Stimulated activated naive B cell treated with anti-CD40 and anti-IgM and Interleukin-4, amounts not matched to agents 10 μg/mL and 1 μg/mL and 100 μg/mL, for 72 hours (primary cell): Measurements from ENCODE around the gene ABCA3.
A peak's percentile ranks its signal among the peaks of the same experiment; 100 is the strongest.
"Not testable (repeated sequence)": the region's sequence is repeated elsewhere in the genome, so short reads cannot be mapped to it uniquely, and the experiment has no call there.

Source experiments
- ATAC-seq, 2 donors: fragments of 150-1000 bp; cut with Tn5 transposase; replicated peaks; 2 replicates each; pipeline ENCODE4 v1.10.0; 2021; ENCODE audit warnings: moderate library complexity in 1 of 2
- DNase-seq: peaks from one replicate; pipeline ENCODE4 v3.0.0; 2021
- H3K27ac Mint-ChIP-seq: one replicate; pipeline ENCODE4 v1.8.0; 2022; ENCODE audit warnings: mild to moderate bottlenecking, mixed read lengths
- H3K27me3 Mint-ChIP-seq, 2 donors: one replicate each; pipeline ENCODE4 v1.8.0; 2022; ENCODE audit warnings: mixed read lengths in 2 of 2
- H3K36me3 Mint-ChIP-seq, 2 donors: one replicate each; pipeline ENCODE4 v1.8.0; 2022; ENCODE audit warnings: mixed read lengths in 2 of 2, mild to moderate bottlenecking in 1 of 2
- H3K4me1 Mint-ChIP-seq, 2 donors: one replicate each; pipeline ENCODE4 v1.8.0; 2022; ENCODE audit warnings: mixed read lengths in 2 of 2, mild to moderate bottlenecking in 1 of 2
- H3K4me3 Mint-ChIP-seq, 2 donors: one replicate each; pipeline ENCODE4 v1.8.0; 2022; ENCODE audit warnings: mild to moderate bottlenecking in 2 of 2, mixed read lengths in 2 of 2, moderate library complexity in 1 of 2
- H3K9me3 Mint-ChIP-seq, 2 donors: one replicate each; pipeline ENCODE4 v1.8.0; 2022; ENCODE audit warnings: mixed read lengths in 2 of 2, mild to moderate bottlenecking in 1 of 2

The ABCA3 gene

DNA sequence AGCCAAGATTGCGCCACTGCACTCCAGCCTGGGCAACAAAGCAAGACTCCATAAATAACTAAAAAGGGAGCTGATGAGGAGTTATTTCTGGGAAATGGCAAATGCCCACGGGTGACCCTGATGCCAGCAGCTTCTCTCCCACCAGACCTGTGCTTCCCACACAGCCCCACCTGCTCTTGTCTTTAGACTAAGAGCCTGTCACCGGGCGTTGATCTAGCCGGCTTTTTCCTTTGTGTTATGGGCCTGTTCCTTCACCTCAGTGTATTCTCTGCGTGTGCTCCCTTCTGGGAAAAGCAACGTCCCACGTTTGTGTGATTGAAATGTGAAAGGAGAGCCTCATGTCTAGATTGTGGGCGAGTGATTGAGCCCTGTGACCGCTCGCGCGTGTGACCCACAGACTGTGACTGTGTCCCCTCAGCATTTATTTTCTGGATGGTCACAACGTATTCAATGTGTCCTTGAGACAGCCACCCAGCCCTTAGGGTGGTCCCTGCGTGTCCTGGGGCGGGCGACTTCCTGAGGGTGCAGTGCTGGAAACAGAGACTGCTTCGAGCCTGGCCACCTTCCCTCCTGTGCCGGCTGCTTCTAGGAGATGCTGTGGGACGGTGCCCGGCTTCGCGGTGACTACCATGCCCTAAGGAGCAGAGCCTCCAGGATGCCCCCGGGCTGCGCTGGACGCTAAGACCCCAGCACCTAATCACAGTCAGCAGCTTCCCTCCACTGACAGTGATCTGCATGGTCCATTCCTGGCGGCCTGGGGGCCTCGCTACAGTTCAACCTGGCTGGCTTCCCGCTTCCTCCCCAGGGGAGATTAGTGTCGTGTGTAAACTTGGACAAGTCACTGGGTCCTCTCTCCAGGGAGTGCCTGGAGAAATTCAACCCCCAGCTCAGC is 64.8 kb downstream of the ABCA3 start:
- Mint-ChIP-seq H3K27ac (no peak overlapping the region), H3K4me1 (peaks cover 0 to 3% of the 10 kb centered on the region in 2 donors), H3K27me3 (no peaks in the 10 kb centered on the region), H3K4me3 (no peak overlapping the region), H3K36me3 (peaks cover 1 to 4% of the 10 kb centered on the region in 2 donors), H3K9me3 (no peaks in the 10 kb centered on the region)
- ATAC-seq = no peak
- no peak for DNase-seq

DNA sequence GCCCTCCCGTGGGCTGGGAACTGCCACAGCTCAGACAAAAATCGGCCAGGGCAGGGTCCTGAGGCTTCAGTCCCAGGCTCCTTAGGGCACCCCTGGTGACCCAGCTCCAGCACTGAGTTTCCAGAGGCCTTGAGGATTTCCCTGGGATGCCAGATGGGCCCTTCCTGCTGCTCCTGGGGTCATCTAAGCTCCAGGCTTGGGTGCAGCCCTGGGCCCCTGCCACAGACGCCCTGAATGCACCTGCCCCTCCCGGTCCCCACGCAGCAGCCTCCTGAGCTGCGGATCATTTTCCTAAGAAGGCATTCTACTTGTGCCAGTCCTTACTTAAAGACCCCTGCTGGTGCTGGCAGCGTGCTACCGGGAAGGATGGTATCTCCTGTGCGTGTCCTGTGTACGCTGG is 66.6 kb downstream of the ABCA3 start:
- H3K27me3 Mint-ChIP-seq = no peaks in the 10 kb centered on the region
- peaks cover 1 to 4% of the 10 kb centered on the region in 2 donors for H3K36me3 Mint-ChIP-seq
- no peak overlapping the region for H3K4me3 Mint-ChIP-seq
- ATAC-seq (no peak), DNase-seq (no peak)
- peaks cover 10 to 11% of the 10 kb centered on the region in 2 donors for H3K4me1 Mint-ChIP-seq
- no peaks in the 10 kb centered on the region for H3K9me3 Mint-ChIP-seq
- no peak overlapping the region for H3K27ac Mint-ChIP-seq

DNA sequence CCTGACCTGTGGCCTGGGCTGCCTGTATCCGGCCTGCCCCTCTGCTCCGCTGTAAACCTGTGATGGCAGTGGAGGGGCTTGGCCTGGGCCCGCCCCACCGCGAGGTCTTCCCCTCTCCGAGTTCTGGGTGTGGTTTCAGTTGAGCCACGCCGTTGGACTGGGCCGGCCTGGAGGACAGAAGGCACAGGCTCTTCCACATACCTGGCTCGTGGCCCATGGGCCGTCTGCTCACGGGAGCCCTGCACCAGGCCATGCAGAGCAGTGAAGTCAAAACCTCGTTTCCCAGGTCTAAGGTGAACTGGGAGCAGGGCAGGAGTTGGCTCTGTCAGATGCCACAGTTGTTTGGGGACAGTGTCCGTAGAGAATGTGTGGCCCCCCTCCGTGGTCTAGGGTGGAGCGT is 67.0 kb downstream of the ABCA3 start:
- no peak for DNase-seq
- Mint-ChIP-seq H3K27me3 (no peaks in the 10 kb centered on the region), H3K36me3 (peaks cover 1 to 4% of the 10 kb centered on the region in 2 donors), H3K27ac (peak overlapping the region; percentile 63), H3K4me1 (peaks cover 11 to 16% of the 10 kb centered on the region in 2 donors), H3K9me3 (no peaks in the 10 kb centered on the region), H3K4me3 (no peak overlapping the region)
- ATAC-seq = no peak

DNA sequence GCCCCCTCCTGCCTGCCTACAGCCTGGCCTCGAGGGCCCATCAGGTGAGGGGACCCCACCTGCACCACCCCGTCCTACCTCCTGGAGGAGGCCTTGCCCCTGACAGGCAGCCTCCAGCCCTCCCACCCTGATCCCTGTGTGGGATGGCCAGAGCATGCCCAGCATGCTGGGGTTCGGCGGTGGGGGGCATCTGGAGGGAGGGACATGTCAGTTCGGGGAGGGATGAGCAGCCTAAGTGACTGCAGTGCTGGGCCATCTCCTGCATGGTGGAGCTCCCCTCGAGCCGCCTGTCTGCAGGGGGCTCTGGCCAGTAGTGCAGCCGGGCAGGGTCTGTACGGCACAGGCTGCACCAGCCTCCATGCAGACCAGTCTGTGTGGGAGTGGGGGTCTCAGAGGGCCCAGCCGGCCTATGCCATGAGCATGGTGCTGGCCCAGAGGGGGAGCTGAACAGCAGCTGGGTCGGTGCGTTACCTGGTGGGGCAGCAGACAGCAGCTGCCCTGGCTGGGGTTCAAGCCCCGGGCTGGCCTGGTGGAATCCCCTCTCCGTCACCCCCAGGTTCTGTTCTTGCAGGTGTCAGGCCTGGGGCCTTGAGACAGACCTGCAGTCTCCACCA is 68.6 kb downstream of the ABCA3 start:
- Mint-ChIP-seq H3K9me3 (no peaks in the 10 kb centered on the region), H3K27ac (no peak overlapping the region), H3K4me1 (peaks cover 15 to 19% of the 10 kb centered on the region in 2 donors), H3K4me3 (no peak overlapping the region), H3K36me3 (peaks cover 1 to 9% of the 10 kb centered on the region in 2 donors), H3K27me3 (no peaks in the 10 kb centered on the region)
- no peak for ATAC-seq
- no peak for DNase-seq

DNA sequence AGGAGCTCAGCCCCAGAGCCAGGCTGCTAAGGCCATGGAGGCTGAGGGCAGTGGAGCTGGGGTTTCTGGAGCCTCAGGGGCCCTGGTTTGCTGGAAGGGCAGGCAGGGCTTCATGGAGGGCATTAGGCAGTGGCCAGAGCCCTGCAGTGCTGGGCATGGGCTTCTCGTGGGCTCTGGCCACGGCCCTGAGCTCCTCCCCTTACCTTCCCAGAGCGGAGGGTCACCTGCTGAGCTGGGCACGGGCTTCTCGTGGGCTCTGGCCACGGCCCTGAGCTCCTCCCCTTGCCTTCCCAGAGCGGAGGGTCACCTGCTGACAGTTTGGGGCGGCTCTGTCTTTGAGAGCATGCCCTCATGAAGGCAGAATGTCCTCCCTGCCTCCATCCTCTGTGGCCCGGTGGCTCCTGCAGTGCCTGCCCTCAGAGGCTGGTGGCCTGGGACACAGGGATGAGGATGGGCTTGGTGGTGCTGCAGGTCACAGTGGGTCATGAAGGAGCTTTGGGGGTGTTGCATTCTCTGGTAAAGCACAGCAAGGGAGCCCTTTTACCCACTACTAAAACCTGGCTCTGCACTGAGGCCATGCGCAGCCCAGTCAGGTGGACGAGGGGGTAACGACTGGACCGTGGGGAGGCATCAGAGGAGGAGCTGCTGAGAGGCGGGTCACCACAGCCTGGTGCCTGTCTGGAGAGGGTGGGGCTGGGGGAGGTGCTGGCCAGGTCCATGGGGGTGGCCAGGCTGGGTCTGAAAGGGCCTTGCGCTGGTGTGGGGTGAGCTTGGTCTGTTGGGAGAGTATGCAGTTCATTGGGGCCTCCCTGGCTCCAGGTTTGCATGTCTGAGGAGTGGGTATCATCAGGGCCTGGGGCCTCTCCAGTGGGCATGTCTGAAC is 69.7 kb downstream of the ABCA3 start:
- Mint-ChIP-seq H3K36me3 (peaks cover 1 to 16% of the 10 kb centered on the region in 2 donors), H3K4me3 (no peak overlapping the region), H3K4me1 (peaks cover 22 to 30% of the 10 kb centered on the region in 2 donors), H3K9me3 (no peaks in the 10 kb centered on the region), H3K27ac (no peak overlapping the region), H3K27me3 (no peaks in the 10 kb centered on the region)
- ATAC-seq (no peak), DNase-seq (no peak)

DNA sequence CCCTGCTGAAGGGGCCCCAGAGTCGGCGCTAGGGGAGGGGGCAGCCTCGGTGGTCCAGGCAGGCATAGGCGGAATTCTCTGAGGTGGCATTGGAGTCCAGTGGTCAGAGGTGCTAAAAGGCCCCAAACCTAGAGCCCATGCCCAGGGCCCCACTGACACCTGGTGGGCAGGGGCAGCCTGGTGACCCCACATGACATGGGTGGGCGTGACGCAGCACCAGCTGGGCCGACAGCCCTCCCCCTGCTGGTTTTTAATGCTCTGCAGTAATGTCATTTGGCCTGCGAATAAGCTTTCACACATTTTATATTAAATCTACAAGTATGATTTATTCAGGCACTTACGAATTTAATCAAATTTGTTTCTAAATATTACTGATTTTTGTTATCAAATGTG is 70.5 kb downstream of the ABCA3 start:
- Mint-ChIP-seq H3K36me3 (peaks cover 2 to 18% of the 10 kb centered on the region in 2 donors), H3K4me1 (peaks cover 24 to 35% of the 10 kb centered on the region in 2 donors), H3K27me3 (no peaks in the 10 kb centered on the region), H3K9me3 (no peaks in the 10 kb centered on the region), H3K27ac (no peak overlapping the region), H3K4me3 (no peak overlapping the region)
- ATAC-seq (no peak), DNase-seq (no peak)

DNA sequence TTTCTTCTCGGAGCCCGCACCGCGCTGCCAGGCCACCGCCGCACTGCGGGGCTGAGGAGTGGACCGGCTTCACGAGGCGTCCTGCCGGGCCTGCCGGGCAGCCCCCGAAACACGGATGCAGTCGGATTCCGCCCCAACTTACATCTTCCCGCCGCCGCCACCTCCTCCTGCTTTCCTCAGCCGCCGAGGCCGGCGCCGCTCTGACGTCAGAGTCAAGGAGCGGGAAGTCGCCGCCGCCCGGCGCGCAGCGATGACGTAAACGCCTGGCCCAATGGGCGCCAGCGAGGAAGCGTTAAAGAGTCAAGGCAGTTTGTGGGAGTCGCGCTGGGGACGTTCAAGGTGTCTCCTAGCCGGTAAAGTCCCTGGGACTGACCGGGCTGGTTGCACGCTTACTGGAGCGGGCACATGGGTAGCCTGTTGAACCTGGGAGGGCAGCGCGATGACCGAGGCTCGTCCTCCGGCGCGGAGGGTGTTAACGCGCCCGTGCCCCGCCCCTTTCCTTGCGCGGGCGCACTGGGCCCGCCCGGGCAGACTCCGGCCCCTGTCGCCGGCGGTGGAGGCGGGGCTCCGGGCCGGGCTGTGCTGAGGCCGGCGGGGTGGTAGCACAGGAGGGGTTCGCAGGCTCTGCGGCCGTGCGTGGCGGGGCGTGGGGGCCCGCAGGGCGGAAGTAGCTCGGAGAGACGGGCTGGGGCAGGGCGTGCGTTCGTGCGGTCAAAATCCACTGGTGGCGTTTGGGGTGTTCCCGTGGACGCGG is 72.4 kb downstream of the ABCA3 start, which contains the start of gene RNPS1:
Gene RNPS1 (minus strand): TSS at position 214 of the 754 bp plus-strand sequence. CDS start 3,483 bp downstream, outside the sequence.
- peaks cover 32 to 45% of the 10 kb centered on the region in 2 donors for H3K4me1 Mint-ChIP-seq
- no peaks in the 10 kb centered on the region for H3K9me3 Mint-ChIP-seq
- peak within 1 kb of the TSS; percentile 100 for H3K27ac Mint-ChIP-seq
- DNase-seq (peak; percentile 97), ATAC-seq (peak; percentile 89 to 92)
- peak within 1 kb of the TSS; percentile 94 to 97 for H3K4me3 Mint-ChIP-seq
- peaks cover 10 to 29% of the 10 kb centered on the region in 2 donors for H3K36me3 Mint-ChIP-seq
- no peaks in the 10 kb centered on the region for H3K27me3 Mint-ChIP-seq

DNA sequence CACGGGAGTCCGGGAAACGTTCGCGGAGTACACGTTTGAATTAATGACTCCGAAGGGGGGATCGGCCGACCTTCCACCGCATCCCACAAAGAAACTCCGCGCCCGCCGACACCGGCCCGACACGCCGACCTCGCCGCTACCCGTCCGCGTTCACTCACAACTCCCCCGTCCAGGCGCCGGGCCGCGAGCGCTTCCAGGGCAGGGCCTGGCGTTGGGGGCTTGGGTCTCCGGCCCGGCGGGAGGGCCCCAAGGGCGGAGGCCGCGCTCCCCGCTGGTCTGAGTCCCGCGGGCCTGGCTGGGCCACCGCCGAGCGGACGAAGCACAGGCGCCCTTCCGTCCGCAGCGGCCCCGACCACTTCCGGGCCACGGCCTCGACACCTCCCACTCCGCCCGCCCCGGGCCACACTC is 73.0 kb downstream of the ABCA3 start:
- H3K27me3 Mint-ChIP-seq, H3K9me3 Mint-ChIP-seq, DNase-seq: not testable (repeated sequence)
- Mint-ChIP-seq H3K36me3 (peaks cover 16 to 33% of the 10 kb centered on the region in 2 donors), H3K27ac (peak overlapping the region; percentile 100), H3K4me3 (peak overlapping the region; percentile 94 to 97), H3K4me1 (peaks cover 32 to 45% of the 10 kb centered on the region in 2 donors)
- peak; percentile 71 to 77 for ATAC-seq

DNA sequence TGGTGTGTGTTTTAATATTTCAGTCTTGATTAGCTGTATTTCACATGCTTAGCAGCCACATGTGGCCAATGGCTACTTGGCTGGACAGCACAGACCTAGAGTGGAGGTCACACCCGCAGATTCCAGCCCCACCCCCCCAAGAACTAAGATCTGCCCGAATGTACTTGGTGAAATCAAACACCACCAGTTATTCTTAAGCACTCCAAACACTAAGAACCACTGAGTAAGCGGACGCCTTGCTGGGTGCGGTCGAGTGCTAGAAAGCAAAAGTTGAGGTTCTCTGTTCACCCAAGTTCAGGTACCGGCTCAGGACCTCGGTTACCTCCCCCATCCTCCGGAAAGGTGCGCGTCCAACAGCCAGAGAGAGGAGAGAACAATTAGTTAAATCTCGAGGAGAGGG is 73.6 kb downstream of the ABCA3 start:
- not testable (repeated sequence) for H3K9me3 Mint-ChIP-seq, ATAC-seq, DNase-seq, H3K27me3 Mint-ChIP-seq
- H3K36me3 Mint-ChIP-seq = peaks cover 20 to 39% of the 10 kb centered on the region in 2 donors
- peak overlapping the region; percentile 94 to 97 for H3K4me3 Mint-ChIP-seq
- H3K27ac Mint-ChIP-seq = peak overlapping the region; percentile 100
- H3K4me1 Mint-ChIP-seq = peaks cover 32 to 45% of the 10 kb centered on the region in 2 donors

DNA sequence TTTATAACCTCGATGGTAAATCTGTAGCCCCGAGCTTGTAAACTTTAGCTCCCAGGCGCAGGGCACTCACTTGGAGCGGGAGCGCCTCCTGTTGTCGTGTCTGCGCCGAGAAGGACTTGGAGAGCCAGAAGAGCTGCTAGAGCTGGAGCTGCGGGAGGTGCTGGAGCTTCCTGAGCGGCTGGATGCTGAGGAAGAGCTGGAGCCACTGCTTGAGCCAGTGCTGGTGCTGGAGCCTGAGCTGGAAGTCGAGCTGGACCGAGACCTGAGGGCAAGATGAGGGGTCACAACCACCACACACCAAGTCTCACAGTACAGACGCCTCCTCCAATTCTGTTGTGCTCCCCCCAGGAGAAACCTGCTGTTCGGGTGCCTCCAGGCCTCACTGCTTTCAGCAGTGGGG is 77.5 kb downstream of the ABCA3 start:
- H3K4me3 Mint-ChIP-seq, DNase-seq, H3K27me3 Mint-ChIP-seq, ATAC-seq, H3K9me3 Mint-ChIP-seq: not testable (repeated sequence)
- Mint-ChIP-seq H3K36me3 (peaks cover 35 to 50% of the 10 kb centered on the region in 2 donors), H3K27ac (peak overlapping the region; percentile 31), H3K4me1 (peaks cover 19 to 28% of the 10 kb centered on the region in 2 donors)

DNA sequence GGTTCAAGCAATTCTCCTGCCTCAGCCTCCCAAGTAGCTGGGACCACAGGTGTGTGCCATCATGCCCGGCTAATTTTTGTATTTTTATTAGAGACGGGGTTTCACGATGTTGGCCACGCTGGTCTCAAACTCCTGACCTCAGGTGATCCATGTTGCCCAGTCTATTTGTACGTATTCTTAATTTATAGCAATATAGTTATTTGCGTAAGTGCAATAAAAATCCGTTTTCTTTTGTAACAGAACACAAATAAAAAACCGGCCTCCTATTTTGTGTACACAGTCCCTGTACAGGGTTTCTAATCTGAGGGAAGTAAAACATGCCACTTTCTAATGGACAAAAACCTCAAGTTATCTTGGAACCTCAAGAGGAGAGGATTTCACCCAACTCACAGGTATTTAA is 80.3 kb downstream of the ABCA3 start:
- peaks cover 45 to 56% of the 10 kb centered on the region in 2 donors for H3K36me3 Mint-ChIP-seq
- H3K4me1 Mint-ChIP-seq = peaks cover 11 to 14% of the 10 kb centered on the region in 2 donors
- H3K9me3 Mint-ChIP-seq = no peaks in the 10 kb centered on the region
- no peaks in the 10 kb centered on the region for H3K27me3 Mint-ChIP-seq
- ATAC-seq (no peak), DNase-seq (no peak)
- no peak overlapping the region for H3K27ac Mint-ChIP-seq
- H3K4me3 Mint-ChIP-seq = no peak overlapping the region

DNA sequence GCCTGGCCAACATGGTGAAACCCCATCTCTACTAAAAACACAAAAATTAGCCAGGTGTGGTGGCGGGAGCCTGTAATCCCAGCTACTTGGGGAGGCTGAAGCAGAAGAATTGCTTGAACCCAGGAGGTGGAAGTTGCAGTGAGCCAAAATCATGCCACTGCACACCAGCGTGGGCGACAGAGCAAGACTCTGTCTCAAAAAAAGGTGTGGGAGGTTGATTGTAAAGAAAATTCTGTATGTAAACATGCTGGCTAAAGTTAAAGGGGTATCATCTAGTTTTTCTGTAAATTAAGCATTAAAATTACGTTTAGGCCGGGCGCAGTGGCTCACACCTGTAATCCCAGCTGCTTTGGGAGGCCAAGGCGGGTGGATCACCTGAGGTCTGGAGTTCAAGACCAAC is 82.0 kb downstream of the ABCA3 start:
- H3K36me3 Mint-ChIP-seq = peaks cover 46 to 48% of the 10 kb centered on the region in 2 donors
- DNase-seq, H3K4me3 Mint-ChIP-seq, H3K4me1 Mint-ChIP-seq, ATAC-seq, H3K9me3 Mint-ChIP-seq, H3K27me3 Mint-ChIP-seq, H3K27ac Mint-ChIP-seq: not testable (repeated sequence)

DNA sequence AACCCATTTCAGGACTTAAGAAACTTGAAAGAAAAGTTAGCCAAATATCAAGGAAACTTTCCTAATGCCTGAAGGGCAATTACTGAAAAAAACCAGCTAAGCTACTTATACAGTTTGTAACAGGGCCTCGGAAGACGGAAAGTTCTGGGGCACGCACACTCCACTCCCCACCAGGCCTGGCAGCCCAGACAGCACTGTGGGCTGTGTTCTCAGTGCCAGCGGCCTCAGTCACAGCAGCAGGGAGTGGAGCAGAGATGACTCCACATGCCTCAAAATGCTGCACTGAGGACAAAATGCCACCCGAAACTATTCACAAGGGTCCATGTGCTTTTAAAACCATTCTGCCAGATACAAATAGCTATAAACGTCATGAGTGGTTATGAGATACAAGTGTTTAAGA is 82.8 kb downstream of the ABCA3 start:
- peaks cover 12 to 13% of the 10 kb centered on the region in 2 donors for H3K4me1 Mint-ChIP-seq
- H3K9me3 Mint-ChIP-seq = no peaks in the 10 kb centered on the region
- H3K27ac Mint-ChIP-seq = no peak overlapping the region
- H3K36me3 Mint-ChIP-seq = peaks cover 46 to 54% of the 10 kb centered on the region in 2 donors
- no peak overlapping the region for H3K4me3 Mint-ChIP-seq
- no peaks in the 10 kb centered on the region for H3K27me3 Mint-ChIP-seq
- DNase-seq (no peak), ATAC-seq (no peak)
